ENCODE measurements around the gene SPN. TPM values are rescaled to one million over a fixed set of nuclear protein-coding genes. Genes with fewer than 3 reads are reported as not detected.

The SPN gene
- total and polyA plus RNA-seq, 8 donors: 1.9 to 29.1 (median 2.5) TPM

DNA sequence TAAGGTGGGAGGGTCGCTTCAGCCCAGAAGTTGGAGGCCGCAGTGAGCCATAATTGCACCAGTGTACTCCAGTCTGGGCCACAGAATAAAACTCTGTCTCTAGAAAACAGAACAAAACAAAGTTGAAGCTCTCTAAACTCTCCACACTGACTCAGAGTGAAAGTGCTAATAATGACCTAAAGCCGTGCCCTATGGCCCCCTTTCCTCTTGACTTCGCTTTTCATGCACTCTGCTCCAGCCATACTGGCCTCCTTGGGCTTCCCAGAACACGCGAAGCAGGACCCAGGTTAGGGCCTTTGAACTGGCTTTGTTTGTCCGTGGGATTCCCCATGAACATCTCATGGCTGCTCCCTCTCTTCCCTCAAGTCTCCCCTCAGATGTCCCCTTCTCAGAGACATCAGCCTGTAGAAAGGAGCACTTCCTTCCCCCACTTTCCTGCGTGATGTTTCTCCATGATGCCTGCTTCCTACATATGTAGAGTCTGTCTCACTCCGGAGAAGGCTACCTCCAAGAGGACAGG is 18.6 kb upstream of the SPN start:
- H3K9me3 ChIP-seq: no peaks in the 10 kb centered on the region
- ATAC-seq: peak; percentile 62
- no peak overlapping the region for H3K4me3 ChIP-seq
- peaks cover 0 to 28% of the 10 kb centered on the region in 2 donors for H3K4me1 ChIP-seq
- TF ChIP-seq CTCF (IDR thresholded peaks at IDR 0.05): no peak
- no peaks in the 10 kb centered on the region for H3K27me3 ChIP-seq
- intact Hi-C loops (cut with DNase I): no loop called here
- DNase-seq: no peak
- H3K36me3 ChIP-seq: no peaks in the 10 kb centered on the region
- H3K27ac ChIP-seq: peak overlapping the region in 1 of 2 donors; percentile 57

DNA sequence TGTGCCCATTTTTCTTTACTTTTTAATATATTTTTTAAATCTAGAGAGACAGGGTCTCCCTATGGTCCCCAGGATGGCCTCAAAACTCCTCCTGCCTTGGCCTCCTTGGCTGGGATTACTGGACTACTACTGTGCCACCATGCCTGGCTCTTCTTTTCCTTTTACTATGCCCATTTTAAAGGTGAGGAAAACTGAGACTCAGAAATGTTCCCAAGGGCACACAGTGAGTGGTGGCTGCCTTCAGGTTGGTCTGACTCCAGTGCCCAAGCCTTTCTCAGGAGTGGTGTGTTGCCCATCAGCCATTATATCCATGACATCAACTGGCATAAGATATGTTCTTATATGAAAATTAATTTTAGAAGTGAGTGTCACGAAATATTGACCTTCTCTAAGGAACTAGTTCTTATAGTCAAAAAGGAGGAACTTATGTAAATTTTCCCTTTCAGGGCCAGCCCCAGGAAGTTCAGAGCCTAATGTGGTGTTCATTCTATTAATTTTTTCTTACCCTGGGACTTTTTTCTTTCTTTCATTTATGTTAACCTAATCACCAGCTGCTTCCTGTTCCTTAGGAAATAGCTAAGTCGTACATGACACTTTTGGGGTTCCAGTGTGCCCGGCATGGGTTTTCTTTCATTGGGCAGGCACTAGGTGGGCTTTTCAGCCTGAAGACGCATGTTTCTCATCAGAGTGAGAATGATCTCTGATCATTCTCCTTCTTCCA is 17.9 kb upstream of the SPN start:
- intact Hi-C loops (cut with DNase I): no loop called here
- no peak overlapping the region for H3K4me3 ChIP-seq
- TF ChIP-seq CTCF (IDR thresholded peaks at IDR 0.05): no peak
- peak; percentile 29 for ATAC-seq
- no peaks in the 10 kb centered on the region for H3K36me3 ChIP-seq
- H3K27me3 ChIP-seq: no peaks in the 10 kb centered on the region
- H3K9me3 ChIP-seq: no peaks in the 10 kb centered on the region
- H3K27ac ChIP-seq: peak overlapping the region in 1 of 2 donors; percentile 57
- DNase-seq: no peak
- peaks cover 0 to 34% of the 10 kb centered on the region in 2 donors for H3K4me1 ChIP-seq

- intact Hi-C loops (cut with DNase I): no loop called here
- ATAC-seq (peak; percentile 33), DNase-seq (no peak)
Measured at GRCh38 chr16:29645694-29646187, 17.3 kb upstream of the SPN start.

GRCh38 chr16:29646947-29647346 is 16.1 kb upstream of the SPN start:
- no peak overlapping the region for H3K27ac ChIP-seq
- no peak for ATAC-seq
- no peaks in the 10 kb centered on the region for H3K36me3 ChIP-seq
- peaks cover 0 to 26% of the 10 kb centered on the region in 2 donors for H3K4me1 ChIP-seq
- no peaks in the 10 kb centered on the region for H3K9me3 ChIP-seq
- no peaks in the 10 kb centered on the region for H3K27me3 ChIP-seq
- DNase-seq: no peak
- TF ChIP-seq CTCF (IDR thresholded peaks at IDR 0.05): no peak
- intact Hi-C loops (cut with DNase I): no loop called here
- no peak overlapping the region for H3K4me3 ChIP-seq

More at GRCh38 chr16:29645694-29646187, 17.3 kb upstream of the SPN start:
- H3K4me1 ChIP-seq: peaks cover 0 to 32% of the 10 kb centered on the region in 2 donors
- H3K4me3 ChIP-seq: no peak overlapping the region
- no peak for TF ChIP-seq CTCF (IDR thresholded peaks at IDR 0.05)
- no peaks in the 10 kb centered on the region for H3K9me3 ChIP-seq
- no peaks in the 10 kb centered on the region for H3K27me3 ChIP-seq
- H3K36me3 ChIP-seq: no peaks in the 10 kb centered on the region
- H3K27ac ChIP-seq: peak overlapping the region in 1 of 2 donors; percentile 57

All from left lung (tissue), 10 donors.